ENCODE measurements around the gene AGBL5. TPM values are rescaled to one million over a fixed set of nuclear protein-coding genes. Genes with fewer than 3 reads are reported as not detected.

The AGBL5 gene
- total and polyA plus RNA-seq, 2 of the 13 experiments (the other 11 are each of a cell fraction or from before 2014, with no cell fraction given) = 55.9 to 73.3 TPM

DNA sequence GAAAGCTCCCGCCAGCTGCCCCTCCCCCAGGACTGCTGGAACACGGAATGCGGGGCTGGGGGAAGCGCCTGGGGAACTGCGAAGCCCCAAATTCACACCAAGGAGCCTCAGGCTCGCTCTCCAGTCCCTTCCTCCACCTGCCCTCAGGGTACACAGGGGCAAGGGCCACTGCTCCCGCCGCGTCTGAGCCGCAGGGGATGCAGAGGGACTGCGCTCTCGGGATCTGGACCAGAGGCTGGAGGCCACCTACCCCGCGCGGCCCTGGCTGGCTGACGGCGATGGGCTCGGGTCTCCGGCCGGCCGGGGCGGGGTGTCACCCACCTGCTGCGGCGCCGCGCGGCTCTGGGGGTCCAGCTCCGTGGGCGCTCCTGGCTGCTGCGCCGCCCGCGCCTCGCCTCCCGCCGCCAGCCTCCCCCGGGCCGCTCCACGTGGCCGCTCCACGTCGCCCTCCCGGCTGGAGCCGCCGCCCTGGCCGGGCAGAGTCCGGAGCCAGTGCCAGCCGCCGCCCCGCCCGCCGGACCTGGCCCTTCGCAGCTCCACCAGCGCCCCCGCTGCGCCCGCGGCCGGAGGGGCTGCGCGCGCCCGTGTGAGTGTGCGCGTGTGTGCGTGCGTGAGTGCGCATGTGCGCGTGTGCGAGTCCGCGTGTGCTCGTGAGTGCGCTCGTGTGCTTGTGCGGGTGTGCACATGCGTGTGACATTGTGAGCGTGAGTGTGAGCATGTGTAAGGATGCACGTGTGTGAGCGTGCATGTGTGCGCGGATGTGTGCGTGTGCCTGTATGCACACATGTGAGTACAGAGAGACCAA, 67.3 kb downstream of the AGBL5 start, which contains the start of gene CGREF1 (continued):
- TF ChIP-seq ZNF253 (CRISPR knock-in tag; IDR thresholded peaks at IDR 0.05; ENCODE audit: borderline replicate concordance) (0 out of 2 replicates have a peak, but pooled peaks have one; percentile 70), JUND (CRISPR knock-in tag; IDR thresholded peaks at IDR 0.05) (no peak), KDM2A (CRISPR knock-in tag; IDR thresholded peaks at IDR 0.05; ENCODE audit: borderline replicate concordance, low read depth) (0 out of 2 replicates have a peak, but pooled peaks have one; percentile 41), NFIB (CRISPR knock-in tag; IDR thresholded peaks at IDR 0.05; ENCODE audit: borderline replicate concordance) (no peak), ATRX (CRISPR knock-in tag; IDR thresholded peaks at IDR 0.05; ENCODE audit: borderline replicate concordance) (no peak), KDM6A (CRISPR knock-in tag; IDR thresholded peaks at IDR 0.05; ENCODE audit: low read depth) (no peak)
- TF ChIP-seq, protein P1, sequence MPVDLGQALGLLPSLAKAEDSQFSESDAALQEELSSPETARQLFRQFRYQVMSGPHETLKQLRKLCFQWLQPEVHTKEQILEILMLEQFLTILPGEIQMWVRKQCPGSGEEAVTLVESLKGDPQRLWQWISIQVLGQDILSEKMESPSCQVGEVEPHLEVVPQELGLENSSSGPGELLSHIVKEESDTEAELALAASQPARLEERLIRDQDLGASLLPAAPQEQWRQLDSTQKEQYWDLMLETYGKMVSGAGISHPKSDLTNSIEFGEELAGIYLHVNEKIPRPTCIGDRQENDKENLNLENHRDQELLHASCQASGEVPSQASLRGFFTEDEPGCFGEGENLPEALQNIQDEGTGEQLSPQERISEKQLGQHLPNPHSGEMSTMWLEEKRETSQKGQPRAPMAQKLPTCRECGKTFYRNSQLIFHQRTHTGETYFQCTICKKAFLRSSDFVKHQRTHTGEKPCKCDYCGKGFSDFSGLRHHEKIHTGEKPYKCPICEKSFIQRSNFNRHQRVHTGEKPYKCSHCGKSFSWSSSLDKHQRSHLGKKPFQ (CRISPR knock-in tag; IDR thresholded peaks at IDR 0.05; ENCODE audit: insufficient replicate concordance) = no peak
- TF ChIP-seq, protein P2, sequence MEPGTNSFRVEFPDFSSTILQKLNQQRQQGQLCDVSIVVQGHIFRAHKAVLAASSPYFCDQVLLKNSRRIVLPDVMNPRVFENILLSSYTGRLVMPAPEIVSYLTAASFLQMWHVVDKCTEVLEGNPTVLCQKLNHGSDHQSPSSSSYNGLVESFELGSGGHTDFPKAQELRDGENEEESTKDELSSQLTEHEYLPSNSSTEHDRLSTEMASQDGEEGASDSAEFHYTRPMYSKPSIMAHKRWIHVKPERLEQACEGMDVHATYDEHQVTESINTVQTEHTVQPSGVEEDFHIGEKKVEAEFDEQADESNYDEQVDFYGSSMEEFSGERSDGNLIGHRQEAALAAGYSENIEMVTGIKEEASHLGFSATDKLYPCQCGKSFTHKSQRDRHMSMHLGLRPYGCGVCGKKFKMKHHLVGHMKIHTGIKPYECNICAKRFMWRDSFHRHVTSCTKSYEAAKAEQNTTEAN (CRISPR knock-in tag; conservative IDR thresholded peaks at IDR 0.05) = peak; percentile 89
- TF ChIP-seq, protein P3, sequence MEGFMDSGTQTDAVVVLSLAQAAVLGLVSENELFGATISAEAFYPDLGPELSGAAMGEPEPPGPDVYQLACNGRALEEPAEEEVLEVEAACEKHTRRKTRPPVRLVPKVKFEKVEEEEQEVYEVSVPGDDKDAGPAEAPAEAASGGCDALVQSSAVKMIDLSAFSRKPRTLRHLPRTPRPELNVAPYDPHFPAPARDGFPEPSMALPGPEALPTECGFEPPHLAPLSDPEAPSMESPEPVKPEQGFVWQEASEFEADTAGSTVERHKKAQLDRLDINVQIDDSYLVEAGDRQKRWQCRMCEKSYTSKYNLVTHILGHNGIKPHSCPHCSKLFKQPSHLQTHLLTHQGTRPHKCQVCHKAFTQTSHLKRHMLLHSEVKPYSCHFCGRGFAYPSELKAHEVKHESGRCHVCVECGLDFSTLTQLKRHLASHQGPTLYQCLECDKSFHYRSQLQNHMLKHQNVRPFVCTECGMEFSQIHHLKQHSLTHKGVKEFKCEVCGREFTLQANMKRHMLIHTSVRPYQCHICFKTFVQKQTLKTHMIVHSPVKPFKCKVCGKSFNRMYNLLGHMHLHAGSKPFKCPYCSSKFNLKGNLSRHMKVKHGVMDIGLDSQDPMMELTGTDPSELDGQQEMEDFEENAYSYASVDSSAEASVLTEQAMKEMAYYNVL (CRISPR knock-in tag; IDR thresholded peaks at IDR 0.05; ENCODE audit: borderline replicate concordance) = peak; percentile 65; the same call in 1 of the 2 replicates

Data from HepG2 (cell line).